Ishikawa (cell line): ENCODE measurements around the gene TESPA1.

Experiments used
- CEBPB ChIP-seq: IDR thresholded peaks from 2 replicates; pipeline ENCODE4 v1.6.1; 2012
- CREB1 ChIP-seq: IDR thresholded peaks from 2 replicates; pipeline ENCODE4 v1.6.1; 2012; ENCODE audit warnings: low read depth
- EGR1 ChIP-seq: IDR thresholded peaks from 2 replicates; pipeline ENCODE4 v1.6.1; 2012
- EP300 ChIP-seq: IDR thresholded peaks from 2 replicates; pipeline ENCODE4 v1.6.1; 2012; ENCODE audit warnings: borderline replicate concordance
- FOXM1 ChIP-seq: IDR thresholded peaks from 2 replicates; pipeline ENCODE4 v1.6.1; 2012; ENCODE audit warnings: low read depth, borderline replicate concordance
- MAX ChIP-seq: IDR thresholded peaks from 2 replicates; pipeline ENCODE4 v1.6.1; 2012
- NFIC ChIP-seq: IDR thresholded peaks from 2 replicates; pipeline ENCODE4 v1.6.1; 2012
- RAD21 ChIP-seq: IDR thresholded peaks from 2 replicates; pipeline ENCODE4 v1.6.1; 2012; ENCODE audit warnings: low read depth
- REST ChIP-seq: IDR thresholded peaks from 2 replicates; pipeline ENCODE4 v1.6.1; 2012; ENCODE audit warnings: low read depth, mild to moderate bottlenecking
- TAF1 ChIP-seq: IDR thresholded peaks from 2 replicates; pipeline ENCODE4 v1.6.1; 2012; ENCODE audit warnings: low read depth, mild to moderate bottlenecking
- TCF12 ChIP-seq: IDR thresholded peaks from 2 replicates; pipeline ENCODE4 v1.6.1; 2012; ENCODE audit warnings: low read depth
- USF1 ChIP-seq: IDR thresholded peaks from 2 replicates; pipeline ENCODE4 v1.6.1; 2012
- YY1 ChIP-seq: IDR thresholded peaks from 2 replicates; pipeline ENCODE4 v1.6.1; 2012; ENCODE audit warnings: low read depth
- ZBTB7A ChIP-seq: IDR thresholded peaks from 2 replicates; pipeline ENCODE4 v1.6.1; 2012; ENCODE audit warnings: low read depth

GRCh38 chr12:54954228-54954627, 30.3 kb downstream of the TESPA1 start:
- no peak for TF ChIP-seq YY1
- no peak for TF ChIP-seq EGR1
- no peak for TF ChIP-seq CEBPB
- TF ChIP-seq TCF12 = no peak
- TF ChIP-seq REST = no peak
- no peak for TF ChIP-seq TAF1
- TF ChIP-seq RAD21 = no peak
- no peak for TF ChIP-seq EP300
- no peak for TF ChIP-seq FOXM1
- TF ChIP-seq USF1 = no peak
- TF ChIP-seq NFIC = no peak
- no peak for TF ChIP-seq ZBTB7A
- TF ChIP-seq CREB1 = no peak
- no peak for TF ChIP-seq MAX
